Activated gamma-delta T cell (primary cell): ENCODE measurements around the gene XAGE3.

ENCODE experiments used
- DNase-seq: peaks from one replicate; lab custom pipeline; 2025; lab: John Stamatoyannopoulos, UW

The XAGE3 gene

GRCh38 chrX:52839137-52839536 lies 28.7 kb downstream of the XAGE3 start:
- no peak for DNase-seq

GRCh38 chrX:52830551-52830950 lies 37.3 kb downstream of the XAGE3 start:
- DNase-seq = no peak

GRCh38 chrX:52824608-52825007 lies 43.3 kb downstream of the XAGE3 start:
- DNase-seq = no peak

GRCh38 chrX:52821079-52821760 lies 46.7 kb downstream of the XAGE3 start:
- no peak for DNase-seq

- DNase-seq = no peak
Observed at GRCh38 chrX:52819788-52820187, 48.1 kb downstream of the XAGE3 start.
